WTC11 (cell line): ENCODE measurements around the gene CYB561A3. TPM values are rescaled to one million over a fixed set of nuclear protein-coding genes. Genes with fewer than 3 reads are reported as not detected.

Experiments used
- ATAC-seq: fragments of 200-7000 bp; cut with Tn5 transposase; 2 replicates; pipeline ENCODE4 v1.10.0; 2021; ENCODE audit warnings: mild to moderate bottlenecking, moderate library complexity
- CTCF ChIA-PET: fragments of 300-600 bp; sonication (Branson Sonifier 250); formaldehyde crosslinking; loops from one replicate; lab custom pipeline; 2021; ENCODE audit warnings: antibody characterized with exemption; lab: Charles Lee
- POLR2A ChIA-PET: fragments of 350-600 bp; sonication (Branson Sonifier 250); formaldehyde crosslinking; loops from one replicate; lab custom pipeline; 2021; ENCODE audit warnings: antibody characterized with exemption; lab: Charles Lee
- DNase-seq: peaks from one replicate; pipeline ENCODE4 v3.0.0; 2021; ENCODE audit warnings: low spot score
- H3K27ac Mint-ChIP-seq: 2 replicates; pipeline ENCODE4 v1.8.0; 2021; ENCODE audit warnings: mixed read lengths
- H3K27me3 Mint-ChIP-seq: 2 replicates; pipeline ENCODE4 v1.8.0; 2021; ENCODE audit warnings: low read depth, mild to moderate bottlenecking, moderate library complexity, mixed read lengths
- H3K36me3 Mint-ChIP-seq: 2 replicates; pipeline ENCODE4 v1.8.0; 2021; ENCODE audit warnings: mixed read lengths
- H3K4me1 Mint-ChIP-seq: 2 replicates; pipeline ENCODE4 v1.8.0; 2022; ENCODE audit warnings: mixed read lengths
- H3K4me3 Mint-ChIP-seq: 2 replicates; pipeline ENCODE4 v1.8.0; 2021; ENCODE audit warnings: mild to moderate bottlenecking, moderate library complexity, mixed read lengths
- H3K9me3 Mint-ChIP-seq: 2 replicates; pipeline ENCODE4 v1.8.0; 2021; ENCODE audit warnings: mixed read lengths
- ELF4 ChIP-seq: sonication (generic); formaldehyde crosslinking; IDR thresholded peaks from 2 replicates; pipeline ENCODE4 v1.8.1; 2022; ENCODE audit warnings: low read depth, mild to moderate bottlenecking, moderate library complexity, missing genetic modification reagents
- EMX1 ChIP-seq: fragments of 250-450 bp; sonication (Bioruptor Pico); IDR thresholded peaks from 2 replicates; pipeline ENCODE4 v1.8.0; 2021; ENCODE audit warnings: mild to moderate bottlenecking
- ETV6 ChIP-seq: sonication (generic); formaldehyde crosslinking; IDR thresholded peaks from 2 replicates; pipeline ENCODE4 v1.8.1; 2022; ENCODE audit warnings: mild to moderate bottlenecking, missing genetic modification reagents
- GABPB1 ChIP-seq: sonication (generic); formaldehyde crosslinking; IDR thresholded peaks from 2 replicates; pipeline ENCODE4 v1.8.1; 2023; ENCODE audit warnings: mild to moderate bottlenecking, missing genetic modification reagents
- NFATC4 ChIP-seq: fragments of 250-450 bp; sonication (Bioruptor Pico); IDR thresholded peaks from 2 replicates; pipeline ENCODE4 v1.9.0; 2021; ENCODE audit warnings: mild to moderate bottlenecking
- NR3C1 ChIP-seq: sonication (generic); formaldehyde crosslinking; conservative IDR thresholded peaks from 2 replicates; pipeline ENCODE4 v1.8.1; 2023; ENCODE audit warnings: low read depth, mild to moderate bottlenecking, missing genetic modification reagents
- RELA ChIP-seq: sonication (generic); formaldehyde crosslinking; IDR thresholded peaks from 2 replicates; pipeline ENCODE4 v1.8.1; 2022; ENCODE audit warnings: missing genetic modification reagents, mild to moderate bottlenecking, borderline replicate concordance
- SOX15 ChIP-seq: fragments of 250-450 bp; sonication (Bioruptor Pico); IDR thresholded peaks from 2 replicates; pipeline ENCODE4 v1.9.0; 2021; ENCODE audit warnings: mild to moderate bottlenecking
- SP1 ChIP-seq: sonication (generic); formaldehyde crosslinking; conservative IDR thresholded peaks from 2 replicates; pipeline ENCODE4 v1.8.1; 2022; ENCODE audit warnings: missing genetic modification reagents
- ZNF121 ChIP-seq: sonication (generic); formaldehyde crosslinking; IDR thresholded peaks from 2 replicates; pipeline ENCODE4 v1.8.0; 2023; ENCODE audit warnings: missing genetic modification reagents
- ZNF396 ChIP-seq: fragments of 250-450 bp; sonication (Bioruptor Pico); IDR thresholded peaks from 2 replicates; pipeline ENCODE4 v1.8.0; 2021; ENCODE audit warnings: mild to moderate bottlenecking, moderate library complexity, borderline replicate concordance
- ZNF416 ChIP-seq: fragments of 250-450 bp; sonication (Bioruptor Pico); IDR thresholded peaks from 2 replicates; pipeline ENCODE4 v1.9.0; 2021; ENCODE audit warnings: mild to moderate bottlenecking, inconsistent platforms
- total RNA-seq: library from RNA; stranded (reverse); gene quantifications from 3 replicates; pipeline ENCODE4 v1.2.3, GENCODE V29; 2021
- TF ChIP-seq, protein P1 (sequence below): fragments of 250-450 bp; sonication (Bioruptor Pico); conservative IDR thresholded peaks from 2 replicates; pipeline ENCODE4 v1.9.0; 2021; ENCODE audit warnings: mild to moderate bottlenecking
- TF ChIP-seq, protein P2 (sequence below): sonication (generic); formaldehyde crosslinking; conservative IDR thresholded peaks from 2 replicates; pipeline ENCODE4 v1.8.1; 2023; ENCODE audit warnings: mild to moderate bottlenecking, low read depth, missing genetic modification reagents, moderate library complexity
- TF ChIP-seq, protein P3 (sequence below): fragments of 250-450 bp; sonication (Bioruptor Pico); IDR thresholded peaks from 2 replicates; pipeline ENCODE4 v1.8.0; 2021; ENCODE audit warnings: mild to moderate bottlenecking
- TF ChIP-seq, protein P4 (sequence below): fragments of 250-450 bp; sonication (Bioruptor Pico); IDR thresholded peaks from 2 replicates; pipeline ENCODE4 v1.9.0; 2021; ENCODE audit warnings: mild to moderate bottlenecking
- TF ChIP-seq, protein P5 (sequence below): fragments of 200-600 bp; IDR thresholded peaks from 2 replicates; pipeline ENCODE4 v1.8.0; 2022; ENCODE audit warnings: antibody characterized with exemption
- TF ChIP-seq, protein P6 (sequence below): sonication (generic); formaldehyde crosslinking; IDR thresholded peaks from 2 replicates; pipeline ENCODE4 v1.8.1; 2022; ENCODE audit warnings: low read depth, mild to moderate bottlenecking, moderate library complexity, missing genetic modification reagents, borderline replicate concordance
- TF ChIP-seq, protein P7 (sequence below): fragments of 250-450 bp; sonication (Bioruptor Pico); IDR thresholded peaks from 2 replicates; pipeline ENCODE4 v1.9.0; 2021; ENCODE audit warnings: mild to moderate bottlenecking
- TF ChIP-seq, protein P8 (sequence below): sonication (generic); formaldehyde crosslinking; IDR thresholded peaks from 2 replicates; pipeline ENCODE4 v1.8.1; 2023; ENCODE audit warnings: mild to moderate bottlenecking, moderate library complexity, missing genetic modification reagents

CYB561A3 gene
- total RNA-seq, 1 experiment from 2014 or later = 38.8 TPM

DNA sequence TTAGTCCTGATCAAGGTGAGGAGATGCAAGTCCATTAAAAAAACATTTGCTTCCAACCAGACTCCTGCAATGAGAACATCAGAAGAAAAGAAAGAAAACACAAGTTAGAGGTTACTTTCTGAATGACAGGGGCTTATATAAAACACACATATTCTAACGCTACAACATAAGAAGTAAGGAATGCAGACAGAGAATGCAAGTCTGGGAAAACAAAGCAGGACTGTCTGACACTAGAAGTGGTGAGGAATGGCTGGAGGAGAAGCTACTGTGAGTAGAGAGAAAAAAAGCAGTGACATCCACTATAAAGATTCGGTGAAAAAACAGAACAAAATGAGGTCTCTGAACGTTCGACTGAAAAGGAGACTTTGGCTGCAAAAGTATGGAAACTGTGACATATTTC, 43.0 kb upstream of the CYB561A3 start (continued):
- TF ChIP-seq, protein P1, sequence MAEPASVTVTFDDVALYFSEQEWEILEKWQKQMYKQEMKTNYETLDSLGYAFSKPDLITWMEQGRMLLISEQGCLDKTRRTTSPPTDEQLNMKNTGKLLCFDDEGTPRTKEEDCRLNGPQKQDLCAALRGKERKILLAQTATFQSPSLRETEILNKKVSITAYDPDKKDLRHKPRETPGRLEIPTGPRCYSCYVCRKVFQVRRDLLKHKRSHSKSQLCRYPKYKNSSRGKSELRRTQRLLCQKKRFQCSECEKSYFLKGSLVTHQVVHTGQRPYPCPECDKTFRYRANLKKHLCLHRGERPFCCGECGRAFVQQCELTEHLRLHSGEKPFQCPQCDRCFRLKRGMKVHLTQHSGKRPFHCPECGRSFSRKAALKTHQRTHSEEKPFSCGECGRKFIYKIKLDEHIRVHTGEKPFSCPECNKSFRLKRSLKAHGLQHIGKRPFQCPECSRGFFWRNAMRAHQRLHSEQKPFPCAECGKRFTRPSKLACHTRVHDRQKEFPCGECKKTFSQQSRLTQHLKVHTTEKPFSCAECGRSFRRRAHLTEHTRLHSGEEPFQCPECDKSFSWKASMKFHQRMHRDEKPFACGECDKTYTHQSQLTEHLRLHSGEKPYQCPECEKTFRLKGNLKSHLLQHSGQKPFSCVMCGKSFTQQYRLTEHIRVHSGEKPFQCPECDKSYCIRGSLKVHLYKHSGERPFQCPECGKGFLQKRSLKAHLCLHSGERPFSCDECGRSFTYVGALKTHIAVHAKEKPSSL (CRISPR knock-in tag) = no peak
- TF ChIP-seq, protein P2, sequence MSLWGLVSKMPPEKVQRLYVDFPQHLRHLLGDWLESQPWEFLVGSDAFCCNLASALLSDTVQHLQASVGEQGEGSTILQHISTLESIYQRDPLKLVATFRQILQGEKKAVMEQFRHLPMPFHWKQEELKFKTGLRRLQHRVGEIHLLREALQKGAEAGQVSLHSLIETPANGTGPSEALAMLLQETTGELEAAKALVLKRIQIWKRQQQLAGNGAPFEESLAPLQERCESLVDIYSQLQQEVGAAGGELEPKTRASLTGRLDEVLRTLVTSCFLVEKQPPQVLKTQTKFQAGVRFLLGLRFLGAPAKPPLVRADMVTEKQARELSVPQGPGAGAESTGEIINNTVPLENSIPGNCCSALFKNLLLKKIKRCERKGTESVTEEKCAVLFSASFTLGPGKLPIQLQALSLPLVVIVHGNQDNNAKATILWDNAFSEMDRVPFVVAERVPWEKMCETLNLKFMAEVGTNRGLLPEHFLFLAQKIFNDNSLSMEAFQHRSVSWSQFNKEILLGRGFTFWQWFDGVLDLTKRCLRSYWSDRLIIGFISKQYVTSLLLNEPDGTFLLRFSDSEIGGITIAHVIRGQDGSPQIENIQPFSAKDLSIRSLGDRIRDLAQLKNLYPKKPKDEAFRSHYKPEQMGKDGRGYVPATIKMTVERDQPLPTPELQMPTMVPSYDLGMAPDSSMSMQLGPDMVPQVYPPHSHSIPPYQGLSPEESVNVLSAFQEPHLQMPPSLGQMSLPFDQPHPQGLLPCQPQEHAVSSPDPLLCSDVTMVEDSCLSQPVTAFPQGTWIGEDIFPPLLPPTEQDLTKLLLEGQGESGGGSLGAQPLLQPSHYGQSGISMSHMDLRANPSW = no peak
- TF ChIP-seq NFATC4 (CRISPR knock-in tag) (no peak), ZNF121 (CRISPR knock-in tag) (no peak), ETV6 (CRISPR knock-in tag) (no peak), ZNF416 (no peak), NR3C1 (CRISPR knock-in tag) (no peak), RELA (CRISPR knock-in tag) (no peak), EMX1 (no peak)
- TF ChIP-seq, protein P3, sequence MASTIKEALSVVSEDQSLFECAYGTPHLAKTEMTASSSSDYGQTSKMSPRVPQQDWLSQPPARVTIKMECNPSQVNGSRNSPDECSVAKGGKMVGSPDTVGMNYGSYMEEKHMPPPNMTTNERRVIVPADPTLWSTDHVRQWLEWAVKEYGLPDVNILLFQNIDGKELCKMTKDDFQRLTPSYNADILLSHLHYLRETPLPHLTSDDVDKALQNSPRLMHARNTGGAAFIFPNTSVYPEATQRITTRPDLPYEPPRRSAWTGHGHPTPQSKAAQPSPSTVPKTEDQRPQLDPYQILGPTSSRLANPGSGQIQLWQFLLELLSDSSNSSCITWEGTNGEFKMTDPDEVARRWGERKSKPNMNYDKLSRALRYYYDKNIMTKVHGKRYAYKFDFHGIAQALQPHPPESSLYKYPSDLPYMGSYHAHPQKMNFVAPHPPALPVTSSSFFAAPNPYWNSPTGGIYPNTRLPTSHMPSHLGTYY (CRISPR knock-in tag) = no peak
- TF ChIP-seq, protein P4, sequence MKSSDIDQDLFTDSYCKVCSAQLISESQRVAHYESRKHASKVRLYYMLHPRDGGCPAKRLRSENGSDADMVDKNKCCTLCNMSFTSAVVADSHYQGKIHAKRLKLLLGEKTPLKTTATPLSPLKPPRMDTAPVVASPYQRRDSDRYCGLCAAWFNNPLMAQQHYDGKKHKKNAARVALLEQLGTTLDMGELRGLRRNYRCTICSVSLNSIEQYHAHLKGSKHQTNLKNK (CRISPR knock-in tag) = no peak
- TF ChIP-seq, protein P5, sequence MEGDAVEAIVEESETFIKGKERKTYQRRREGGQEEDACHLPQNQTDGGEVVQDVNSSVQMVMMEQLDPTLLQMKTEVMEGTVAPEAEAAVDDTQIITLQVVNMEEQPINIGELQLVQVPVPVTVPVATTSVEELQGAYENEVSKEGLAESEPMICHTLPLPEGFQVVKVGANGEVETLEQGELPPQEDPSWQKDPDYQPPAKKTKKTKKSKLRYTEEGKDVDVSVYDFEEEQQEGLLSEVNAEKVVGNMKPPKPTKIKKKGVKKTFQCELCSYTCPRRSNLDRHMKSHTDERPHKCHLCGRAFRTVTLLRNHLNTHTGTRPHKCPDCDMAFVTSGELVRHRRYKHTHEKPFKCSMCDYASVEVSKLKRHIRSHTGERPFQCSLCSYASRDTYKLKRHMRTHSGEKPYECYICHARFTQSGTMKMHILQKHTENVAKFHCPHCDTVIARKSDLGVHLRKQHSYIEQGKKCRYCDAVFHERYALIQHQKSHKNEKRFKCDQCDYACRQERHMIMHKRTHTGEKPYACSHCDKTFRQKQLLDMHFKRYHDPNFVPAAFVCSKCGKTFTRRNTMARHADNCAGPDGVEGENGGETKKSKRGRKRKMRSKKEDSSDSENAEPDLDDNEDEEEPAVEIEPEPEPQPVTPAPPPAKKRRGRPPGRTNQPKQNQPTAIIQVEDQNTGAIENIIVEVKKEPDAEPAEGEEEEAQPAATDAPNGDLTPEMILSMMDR = no peak

DNA sequence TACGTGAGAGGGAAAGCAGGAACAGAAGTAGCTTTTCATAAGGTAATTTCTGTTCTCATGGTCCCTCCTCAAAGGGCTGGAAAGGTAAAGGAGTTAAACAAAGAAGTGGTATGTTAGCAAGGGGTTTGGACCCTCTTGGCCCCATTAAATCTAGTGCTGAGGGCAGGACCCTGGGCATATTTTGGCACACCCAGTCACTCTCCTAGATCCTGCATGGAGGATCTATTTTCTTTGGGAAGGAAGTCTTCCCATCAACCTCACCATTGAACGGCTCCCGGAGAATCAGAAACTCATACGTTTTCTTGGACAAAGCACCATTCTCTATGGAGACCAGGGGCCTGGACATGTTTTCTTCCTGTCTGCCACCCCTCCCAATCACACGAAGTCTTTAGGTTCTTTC, 42.4 kb upstream of the CYB561A3 start:
- H3K36me3 Mint-ChIP-seq = peaks cover 54% of the 10 kb centered on the region
- H3K4me1 Mint-ChIP-seq = no peaks in the 10 kb centered on the region
- no peak overlapping the region for H3K27ac Mint-ChIP-seq
- ATAC-seq = no peak
- no peak for DNase-seq
- POLR2A ChIA-PET = no interaction called here
- no peak overlapping the region for H3K4me3 Mint-ChIP-seq
- H3K27me3 Mint-ChIP-seq = no peaks in the 10 kb centered on the region
- CTCF ChIA-PET = no interaction called here
- no peaks in the 10 kb centered on the region for H3K9me3 Mint-ChIP-seq
- TF ChIP-seq, protein P6, sequence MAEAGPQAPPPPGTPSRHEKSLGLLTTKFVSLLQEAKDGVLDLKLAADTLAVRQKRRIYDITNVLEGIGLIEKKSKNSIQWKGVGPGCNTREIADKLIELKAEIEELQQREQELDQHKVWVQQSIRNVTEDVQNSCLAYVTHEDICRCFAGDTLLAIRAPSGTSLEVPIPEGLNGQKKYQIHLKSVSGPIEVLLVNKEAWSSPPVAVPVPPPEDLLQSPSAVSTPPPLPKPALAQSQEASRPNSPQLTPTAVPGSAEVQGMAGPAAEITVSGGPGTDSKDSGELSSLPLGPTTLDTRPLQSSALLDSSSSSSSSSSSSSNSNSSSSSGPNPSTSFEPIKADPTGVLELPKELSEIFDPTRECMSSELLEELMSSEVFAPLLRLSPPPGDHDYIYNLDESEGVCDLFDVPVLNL (CRISPR knock-in tag) = no peak
- TF ChIP-seq GABPB1 (CRISPR knock-in tag) (no peak), ZNF121 (CRISPR knock-in tag) (no peak), SOX15 (no peak), SP1 (CRISPR knock-in tag) (no peak), ZNF396 (CRISPR knock-in tag) (no peak), ELF4 (no peak), NFATC4 (CRISPR knock-in tag) (no peak)
- TF ChIP-seq, protein P2 = no peak
- TF ChIP-seq, protein P7, sequence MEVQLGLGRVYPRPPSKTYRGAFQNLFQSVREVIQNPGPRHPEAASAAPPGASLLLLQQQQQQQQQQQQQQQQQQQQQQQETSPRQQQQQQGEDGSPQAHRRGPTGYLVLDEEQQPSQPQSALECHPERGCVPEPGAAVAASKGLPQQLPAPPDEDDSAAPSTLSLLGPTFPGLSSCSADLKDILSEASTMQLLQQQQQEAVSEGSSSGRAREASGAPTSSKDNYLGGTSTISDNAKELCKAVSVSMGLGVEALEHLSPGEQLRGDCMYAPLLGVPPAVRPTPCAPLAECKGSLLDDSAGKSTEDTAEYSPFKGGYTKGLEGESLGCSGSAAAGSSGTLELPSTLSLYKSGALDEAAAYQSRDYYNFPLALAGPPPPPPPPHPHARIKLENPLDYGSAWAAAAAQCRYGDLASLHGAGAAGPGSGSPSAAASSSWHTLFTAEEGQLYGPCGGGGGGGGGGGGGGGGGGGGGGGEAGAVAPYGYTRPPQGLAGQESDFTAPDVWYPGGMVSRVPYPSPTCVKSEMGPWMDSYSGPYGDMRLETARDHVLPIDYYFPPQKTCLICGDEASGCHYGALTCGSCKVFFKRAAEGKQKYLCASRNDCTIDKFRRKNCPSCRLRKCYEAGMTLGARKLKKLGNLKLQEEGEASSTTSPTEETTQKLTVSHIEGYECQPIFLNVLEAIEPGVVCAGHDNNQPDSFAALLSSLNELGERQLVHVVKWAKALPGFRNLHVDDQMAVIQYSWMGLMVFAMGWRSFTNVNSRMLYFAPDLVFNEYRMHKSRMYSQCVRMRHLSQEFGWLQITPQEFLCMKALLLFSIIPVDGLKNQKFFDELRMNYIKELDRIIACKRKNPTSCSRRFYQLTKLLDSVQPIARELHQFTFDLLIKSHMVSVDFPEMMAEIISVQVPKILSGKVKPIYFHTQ = no peak
- TF ChIP-seq, protein P8, sequence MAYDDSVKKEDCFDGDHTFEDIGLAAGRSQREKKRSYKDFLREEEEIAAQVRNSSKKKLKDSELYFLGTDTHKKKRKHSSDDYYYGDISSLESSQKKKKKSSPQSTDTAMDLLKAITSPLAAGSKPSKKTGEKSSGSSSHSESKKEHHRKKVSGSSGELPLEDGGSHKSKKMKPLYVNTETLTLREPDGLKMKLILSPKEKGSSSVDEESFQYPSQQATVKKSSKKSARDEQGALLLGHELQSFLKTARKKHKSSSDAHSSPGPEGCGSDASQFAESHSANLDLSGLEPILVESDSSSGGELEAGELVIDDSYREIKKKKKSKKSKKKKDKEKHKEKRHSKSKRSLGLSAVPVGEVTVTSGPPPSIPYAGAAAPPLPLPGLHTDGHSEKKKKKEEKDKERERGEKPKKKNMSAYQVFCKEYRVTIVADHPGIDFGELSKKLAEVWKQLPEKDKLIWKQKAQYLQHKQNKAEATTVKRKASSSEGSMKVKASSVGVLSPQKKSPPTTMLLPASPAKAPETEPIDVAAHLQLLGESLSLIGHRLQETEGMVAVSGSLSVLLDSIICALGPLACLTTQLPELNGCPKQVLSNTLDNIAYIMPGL (CRISPR knock-in tag) = no peak
